NCI-H510A treated with DMSO at 0.1 percent for 48 hours (cell line): ENCODE measurements around the gene ADAM15.

Experiments used
- DNase-seq: peaks from one replicate; lab custom pipeline; 2025; lab: John Stamatoyannopoulos, UW

ADAM15 gene

GRCh38 chr1:155051777-155052398 is 772 bp downstream of the ADAM15 start:
- peak; percentile 34 for DNase-seq

DNA sequence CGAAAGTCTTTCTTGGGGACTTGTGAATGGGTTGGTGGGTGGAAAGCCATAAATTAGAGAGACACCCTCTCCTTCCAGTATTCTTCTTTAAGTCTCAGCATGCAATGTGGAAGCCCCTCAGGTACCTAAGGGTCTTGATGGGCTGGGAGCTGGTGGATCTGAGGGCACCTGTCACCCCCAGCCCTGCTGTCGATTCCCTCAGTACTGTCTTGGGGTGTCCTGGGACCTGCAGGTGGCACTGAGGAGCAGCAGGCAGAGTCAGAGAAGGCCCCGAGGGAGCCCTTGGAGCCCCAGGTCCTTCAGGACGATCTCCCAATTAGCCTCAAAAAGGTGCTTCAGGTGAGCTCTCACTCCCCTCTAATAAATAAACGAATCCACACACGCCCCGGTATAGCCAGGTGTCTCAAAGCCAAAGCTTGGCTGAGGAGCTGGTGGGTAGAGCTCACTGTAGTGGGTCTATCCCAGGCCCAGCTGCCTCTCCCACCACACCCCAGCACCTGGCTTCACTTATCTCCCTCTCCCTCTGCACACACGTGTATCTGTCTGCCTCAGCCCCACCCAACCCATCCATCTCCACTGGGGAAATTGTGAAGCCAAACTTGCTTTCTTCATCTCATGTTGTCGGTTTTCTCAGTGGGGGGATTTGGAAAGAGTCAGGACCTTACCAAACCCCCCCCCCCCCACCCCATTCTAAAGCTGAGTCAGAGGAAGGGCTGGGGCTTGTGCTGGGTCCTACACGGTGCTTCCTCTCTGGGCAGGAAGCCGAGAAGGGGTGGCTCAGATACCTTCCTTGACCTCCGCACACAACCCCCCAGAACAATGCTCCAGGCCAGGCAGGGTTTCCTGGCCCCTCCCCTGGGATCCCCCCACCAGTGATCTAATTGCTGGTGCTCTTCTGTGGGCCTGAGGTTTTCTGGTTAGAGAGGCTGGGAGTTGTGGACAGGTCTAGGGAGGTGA is 1.6 kb downstream of the ADAM15 start:
- DNase-seq = no peak

GRCh38 chr1:155053531-155054105 is 2.5 kb downstream of the ADAM15 start:
- no peak for DNase-seq

DNA sequence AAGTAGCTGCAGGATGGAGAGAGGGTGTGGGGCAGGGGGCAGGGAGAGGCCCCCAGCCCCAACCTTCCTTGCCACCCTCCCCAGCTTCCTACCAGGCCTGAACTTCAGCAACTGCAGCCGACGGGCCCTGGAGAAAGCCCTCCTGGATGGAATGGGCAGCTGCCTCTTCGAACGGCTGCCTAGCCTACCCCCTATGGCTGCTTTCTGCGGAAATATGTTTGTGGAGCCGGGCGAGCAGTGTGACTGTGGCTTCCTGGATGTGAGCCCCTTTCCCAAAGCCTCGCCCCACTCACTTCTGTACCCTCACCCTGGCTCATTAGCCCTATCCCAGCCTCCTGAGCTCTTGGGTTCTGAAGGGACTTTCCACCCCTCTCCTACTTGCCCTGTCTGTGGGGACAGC is 6.0 kb downstream of the ADAM15 start:
- DNase-seq = no peak

- DNase-seq = no peak
Observed at GRCh38 chr1:155057788-155058211, 6.7 kb downstream of the ADAM15 start.

GRCh38 chr1:155060736-155061135 is 9.6 kb downstream of the ADAM15 start:
- no peak for DNase-seq

- peak; percentile 81 for DNase-seq
Observed at GRCh38 chr1:155061381-155062150, 10.4 kb downstream of the ADAM15 start.

DNA sequence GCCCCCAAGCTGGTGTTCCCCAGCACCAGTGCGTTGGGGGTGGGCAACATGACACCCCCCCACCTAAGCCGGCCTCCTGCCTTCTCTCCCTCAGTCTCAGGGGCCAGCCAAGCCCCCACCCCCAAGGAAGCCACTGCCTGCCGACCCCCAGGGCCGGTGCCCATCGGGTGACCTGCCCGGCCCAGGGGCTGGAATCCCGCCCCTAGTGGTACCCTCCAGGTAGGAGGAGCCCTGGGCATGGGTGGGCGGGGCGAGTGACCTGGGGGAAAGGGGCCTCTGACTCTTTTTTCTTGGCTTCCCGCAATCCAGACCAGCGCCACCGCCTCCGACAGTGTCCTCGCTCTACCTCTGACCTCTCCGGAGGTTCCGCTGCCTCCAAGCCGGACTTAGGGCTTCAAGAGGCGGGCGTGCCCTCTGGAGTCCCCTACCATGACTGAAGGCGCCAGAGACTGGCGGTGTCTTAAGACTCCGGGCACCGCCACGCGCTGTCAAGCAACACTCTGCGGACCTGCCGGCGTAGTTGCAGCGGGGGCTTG is 11.1 kb downstream of the ADAM15 start:
- DNase-seq = no peak

- DNase-seq = peak; percentile 70
Observed at GRCh38 chr1:155062702-155063411, 11.7 kb downstream of the ADAM15 start.

DNA sequence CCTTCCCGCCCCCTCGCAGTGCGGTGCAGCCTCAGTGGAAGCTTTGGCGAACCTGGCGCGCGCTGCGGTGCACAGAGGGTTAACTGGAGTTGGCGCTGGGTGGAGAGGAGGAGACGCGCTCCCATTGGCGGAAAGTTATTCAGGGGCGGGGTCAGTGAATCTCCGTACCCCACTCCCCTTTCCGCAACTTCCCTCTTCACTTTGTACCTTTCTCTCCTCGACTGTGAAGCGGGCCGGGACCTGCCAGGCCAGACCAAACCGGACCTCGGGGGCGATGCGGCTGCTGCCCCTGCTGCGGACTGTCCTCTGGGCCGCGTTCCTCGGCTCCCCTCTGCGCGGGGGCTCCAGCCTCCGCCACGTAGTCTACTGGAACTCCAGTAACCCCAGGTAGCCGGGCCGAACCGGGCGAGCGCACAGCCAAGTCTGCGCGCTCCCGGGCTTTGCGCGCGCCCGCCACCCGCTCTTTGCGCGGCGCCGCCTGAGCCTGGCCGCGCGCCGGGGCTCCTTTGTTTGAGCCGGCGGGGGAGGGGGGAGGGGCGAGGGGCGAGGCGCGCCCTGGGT is 12.5 kb downstream of the ADAM15 start, which contains the start of gene EFNA4:
TSS of gene EFNA4 (plus strand) at position 191 of the 561 bp plus-strand sequence. CDS start at position 275, 84 bp downstream.
- DNase-seq = peak; percentile 85

- peak; percentile 53 for DNase-seq
Observed at GRCh38 chr1:155064111-155064831, 13.2 kb downstream of the ADAM15 start.

DNA sequence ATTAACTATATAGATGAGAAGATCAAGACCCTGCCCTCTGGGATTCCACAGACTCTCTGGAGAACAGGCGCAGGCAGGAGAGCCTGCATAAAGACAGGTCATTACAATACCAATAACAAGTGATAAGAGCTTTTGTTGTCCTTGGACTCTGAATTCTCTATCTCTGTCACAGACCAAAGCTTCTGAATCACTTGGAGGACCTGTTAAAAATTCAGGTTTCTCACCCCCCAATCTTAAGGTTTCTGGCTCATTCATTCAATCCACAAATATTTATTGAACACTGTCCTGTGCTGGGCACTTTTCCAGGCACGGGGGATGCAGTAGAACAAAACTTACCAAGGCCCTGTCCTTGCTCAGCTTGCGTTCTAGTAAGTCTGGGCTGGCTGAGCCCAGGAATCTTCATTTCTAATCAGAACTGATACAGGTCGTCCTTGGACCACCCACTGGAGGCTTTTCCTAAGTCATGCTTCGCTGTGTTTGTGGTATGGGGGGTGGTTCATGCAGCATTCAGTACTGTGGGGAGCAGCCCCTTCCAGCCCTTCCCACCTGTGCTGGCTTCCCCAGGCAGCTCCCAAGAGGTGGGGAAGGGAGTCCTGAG is 13.8 kb downstream of the ADAM15 start:
- DNase-seq = no peak

GRCh38 chr1:155066777-155067176 is 15.7 kb downstream of the ADAM15 start:
- DNase-seq = no peak

DNA sequence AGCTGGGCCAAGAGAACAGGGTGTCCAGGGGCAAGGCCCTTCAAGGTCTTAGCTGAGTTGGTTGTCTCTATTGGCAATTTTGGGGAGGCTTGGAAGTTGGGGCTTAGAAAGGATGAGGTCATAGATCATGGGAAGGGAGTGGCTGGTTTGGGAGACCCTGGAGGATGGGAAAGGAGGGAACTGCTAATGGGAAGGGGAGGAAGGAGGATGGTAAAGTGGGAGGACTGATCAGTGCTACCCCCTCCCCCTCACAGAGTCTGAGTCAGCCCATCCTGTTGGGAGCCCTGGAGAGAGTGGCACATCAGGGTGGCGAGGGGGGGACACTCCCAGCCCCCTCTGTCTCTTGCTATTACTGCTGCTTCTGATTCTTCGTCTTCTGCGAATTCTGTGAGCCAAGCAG is 17.5 kb downstream of the ADAM15 start:
- DNase-seq = no peak

- DNase-seq = peak; percentile 60
Observed at GRCh38 chr1:155069551-155070157, 18.5 kb downstream of the ADAM15 start.

- peak; percentile 60 for DNase-seq
Observed at GRCh38 chr1:155070158-155070621, 19.1 kb downstream of the ADAM15 start.

- peak; percentile 82 for DNase-seq
Observed at GRCh38 chr1:155070721-155071569, 19.8 kb downstream of the ADAM15 start.

DNA sequence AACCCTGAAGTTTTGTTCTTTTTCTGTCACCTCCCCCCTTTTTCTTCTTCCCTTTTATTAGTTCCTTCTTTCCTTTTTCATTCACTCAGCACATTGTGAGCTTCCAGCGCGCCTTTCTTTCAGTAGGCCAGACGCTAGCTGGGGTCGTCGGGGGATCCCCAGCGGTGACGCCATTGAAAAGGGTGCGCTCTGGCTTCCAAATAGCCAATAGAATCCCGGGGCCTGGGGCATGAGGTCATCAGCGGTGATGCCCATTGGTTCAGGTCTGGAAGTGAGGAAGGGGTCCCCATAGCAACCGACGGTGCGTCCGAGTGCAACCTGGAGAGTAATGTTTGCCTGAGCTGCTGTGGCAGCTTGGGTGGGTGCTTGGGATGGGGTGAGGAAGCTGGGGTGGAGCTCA is 20.6 kb downstream of the ADAM15 start:
- DNase-seq = peak; percentile 24
